Middle frontal gyrus (tissue), 1 donor: ENCODE results near the gene MATN4.

Experiments used
- DNase-seq: peaks from one replicate; pipeline ENCODE4 v3.0.0-alpha.2; 2015; ENCODE audit warnings: low spot score; ENCODE audit errors: extremely low spot score

MATN4 gene

DNA sequence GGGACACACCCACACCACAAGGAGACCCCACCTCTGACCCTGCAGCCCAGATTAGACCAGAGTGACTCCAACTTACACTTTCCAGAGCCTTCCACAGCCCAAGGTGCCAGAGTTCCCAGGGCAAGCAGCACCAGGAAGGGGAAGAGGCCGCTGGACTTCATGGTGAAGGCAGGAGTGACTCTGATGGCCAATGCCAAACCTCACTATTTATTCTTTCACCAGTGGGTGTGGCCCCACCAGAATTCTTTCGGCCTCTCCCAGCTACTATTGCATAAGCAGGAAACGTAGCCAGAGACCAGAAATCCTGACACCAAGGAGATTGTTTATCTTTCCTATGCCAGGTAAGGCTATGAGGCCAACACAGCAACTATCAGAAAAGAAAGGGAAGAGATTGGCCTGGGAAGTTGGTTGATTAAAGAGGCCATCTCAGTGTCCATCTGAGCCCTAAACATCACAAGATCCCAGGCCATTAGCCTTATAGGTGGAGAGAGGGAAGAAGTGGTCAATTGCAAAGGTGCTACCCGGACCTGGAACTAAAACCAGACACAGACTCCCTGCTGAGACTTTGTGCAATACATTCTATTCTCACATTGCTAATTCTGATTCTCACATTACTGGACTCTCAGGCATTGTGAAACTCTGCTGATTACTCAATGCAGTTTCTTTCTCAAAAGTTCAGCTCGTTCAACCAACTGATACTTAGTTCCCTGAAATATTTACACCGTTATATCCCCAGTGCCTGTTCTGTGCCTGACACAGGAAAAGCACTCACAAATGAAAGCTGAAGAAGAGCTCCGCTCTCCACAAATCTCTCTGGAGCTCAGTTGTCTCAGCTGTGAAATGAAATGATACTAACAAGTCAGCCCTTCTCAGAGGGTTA, 53.5 kb downstream of the MATN4 start, which contains the start of gene SLPI:
Gene SLPI (minus strand): TSS at position 182 of the 880 bp plus-strand sequence. CDS start 21 bp downstream, at position 161.
- DNase-seq: no peak

DNA sequence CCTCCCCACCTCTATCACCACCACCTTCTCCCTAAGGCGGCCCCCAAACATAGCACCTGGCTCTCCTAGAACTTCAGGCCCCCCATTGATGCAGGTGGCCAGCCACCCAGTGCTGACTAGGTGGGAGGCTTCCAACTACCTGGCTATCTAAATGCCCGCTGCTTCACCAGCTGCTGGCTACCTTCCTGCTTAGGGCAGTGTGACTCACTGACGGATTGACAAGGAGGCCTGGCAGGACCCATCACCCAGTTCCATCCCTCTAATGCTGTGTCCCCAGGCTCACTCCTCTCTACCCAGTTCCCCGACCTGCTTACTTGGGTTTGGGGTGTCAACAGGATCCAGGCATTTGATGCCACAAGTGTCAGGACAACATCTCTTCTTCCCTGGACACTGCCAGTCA, 54.8 kb downstream of the MATN4 start:
- no peak for DNase-seq

DNA sequence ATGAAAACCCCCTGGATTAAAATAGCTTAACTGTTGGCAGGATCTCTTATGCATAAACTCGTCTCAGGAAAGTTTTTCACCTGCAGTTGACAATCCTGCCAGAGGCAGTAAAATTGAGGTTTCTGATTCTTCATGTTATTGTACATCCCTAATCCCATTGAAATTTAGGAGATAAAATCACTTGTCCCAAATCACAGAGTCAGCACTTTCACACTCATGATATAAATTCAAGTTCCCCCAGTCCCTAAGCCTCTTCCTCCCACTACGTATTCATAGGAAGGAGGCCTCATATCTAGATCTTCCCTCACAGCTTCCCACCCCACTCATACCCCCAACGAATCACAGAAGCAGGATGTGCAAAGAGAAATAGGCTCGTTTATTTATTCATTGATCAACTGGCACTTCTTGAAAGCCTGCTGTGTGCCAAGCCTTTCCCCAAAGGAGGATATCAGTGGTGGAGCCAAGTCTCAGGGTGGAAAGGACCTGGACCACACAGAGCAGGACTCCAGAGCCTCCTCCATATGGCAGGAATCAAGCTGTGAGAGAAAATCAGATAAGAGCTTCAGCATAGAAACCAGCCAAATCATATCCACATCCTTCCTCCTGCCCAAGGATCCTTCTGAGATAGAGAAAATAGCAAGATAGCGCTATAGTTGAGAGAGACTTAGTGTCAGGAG, 56.1 kb downstream of the MATN4 start:
- no peak for DNase-seq

DNA sequence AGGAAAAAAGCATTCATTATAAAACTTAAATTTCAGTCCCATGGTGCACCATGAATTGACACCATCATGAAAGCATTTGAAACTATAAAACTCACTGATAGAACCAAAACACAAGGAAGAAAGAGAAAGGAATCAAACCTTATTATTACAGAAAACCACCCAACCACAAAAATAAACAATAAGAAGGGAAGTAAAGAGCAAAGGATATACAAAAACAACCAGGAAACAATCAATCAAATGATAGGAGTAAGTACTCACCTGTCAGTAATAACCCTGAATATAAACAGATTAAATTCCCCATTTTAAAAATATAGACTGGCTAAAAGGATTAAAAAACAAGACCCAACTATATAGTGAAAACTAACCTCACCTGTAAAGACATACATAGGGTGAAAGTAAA, 59.5 kb downstream of the MATN4 start:
- no peak for DNase-seq

DNA sequence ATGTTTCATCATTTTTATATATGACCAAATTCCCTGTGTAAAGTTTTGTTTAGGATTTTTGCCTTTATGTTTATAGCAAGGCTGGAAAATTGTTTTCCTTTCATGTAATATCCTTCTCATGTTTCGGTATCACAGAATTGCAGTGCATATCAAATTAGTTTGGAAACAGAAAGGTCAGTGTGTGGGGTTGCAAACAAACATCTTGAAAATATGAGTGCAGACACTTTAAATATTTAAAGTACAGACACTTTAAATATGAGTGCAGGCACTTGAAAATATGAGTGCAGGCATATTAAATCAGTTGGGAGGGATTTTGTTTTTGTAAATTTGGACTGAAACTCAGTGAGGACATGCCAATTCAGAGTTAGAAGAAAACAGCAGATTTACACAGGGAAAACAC, 60.2 kb downstream of the MATN4 start:
- no peak for DNase-seq

DNA sequence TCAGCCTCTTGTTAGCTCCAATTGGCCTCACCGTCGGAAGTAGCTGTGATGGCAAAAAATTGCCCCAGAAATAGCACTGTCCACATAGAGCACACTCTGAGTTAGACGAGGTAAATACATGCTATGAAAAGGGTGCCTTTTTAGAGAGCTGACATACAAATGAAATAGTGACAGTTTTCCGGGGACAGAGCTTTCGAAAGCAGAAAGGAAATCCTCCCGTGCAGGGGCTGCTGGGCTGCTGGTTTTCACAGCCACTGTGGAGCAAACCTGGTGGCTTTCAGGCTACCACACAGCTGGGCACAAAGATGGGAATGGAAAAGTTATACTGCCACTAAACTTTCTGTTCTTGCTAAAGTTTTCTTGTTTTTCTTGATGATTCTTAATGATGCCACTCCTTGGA, 62.0 kb downstream of the MATN4 start:
- DNase-seq: no peak
